Fibroblast of the aortic adventitia (primary cell): ENCODE data around the gene LMX1A. TPM values are rescaled to one million over a fixed set of nuclear protein-coding genes. Genes with fewer than 3 reads are reported as not detected.

Experiments used
- DNase-seq: peaks from one replicate; pipeline ENCODE4 v3.0.0-alpha.2; 2010; ENCODE audit warnings: low read depth
- H3K4me3 ChIP-seq: 2 replicates; pipeline ENCODE4 v1.5.1; 2011; ENCODE audit warnings: low read depth, mild to moderate bottlenecking, control low read depth, low read length, moderate library complexity
- total RNA-seq: library from RNA; depleted of rRNA; stranded (reverse); fragments of >200 nt; gene quantifications from 2 replicates; pipeline ENCODE4 v1.2.3, GENCODE V29; 2012; ENCODE audit warnings: low replicate concordance
- TF ChIP-seq, protein P1 (sequence below): IDR thresholded peaks from 2 replicates; pipeline ENCODE4 v1.5.1; 2011; ENCODE audit warnings: mild to moderate bottlenecking, low read length, control low read depth, inconsistent platforms; ENCODE audit not compliant: insufficient read depth

The LMX1A gene
- total RNA-seq, 1 donor = not detected

DNA sequence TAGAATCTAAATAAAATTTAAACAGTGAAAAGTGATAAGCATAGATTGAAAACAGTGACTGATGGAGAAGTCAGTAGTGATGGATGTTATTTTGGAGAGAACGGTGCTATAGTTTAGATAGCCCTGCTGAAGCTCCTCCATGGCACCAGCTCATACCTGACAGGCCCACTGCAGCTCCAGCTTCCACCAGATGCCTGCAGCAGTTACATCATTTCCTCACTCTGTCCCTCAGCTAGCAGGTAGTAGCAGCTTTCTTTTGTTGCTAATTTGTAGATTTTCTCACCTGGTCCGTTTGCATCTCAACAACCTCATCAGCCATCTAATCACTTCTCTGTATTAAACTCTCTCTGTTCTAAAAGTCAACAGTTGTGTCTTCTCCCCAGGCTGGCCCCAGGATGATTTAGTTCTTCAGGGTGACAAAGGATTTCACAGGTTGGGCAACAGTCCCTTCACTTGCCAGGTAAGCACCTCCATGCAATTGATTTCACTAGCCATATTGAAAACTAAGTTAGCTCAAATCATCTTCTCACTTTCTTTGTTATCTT lies 128.3 kb downstream of the LMX1A start:
- TF ChIP-seq, protein P1, sequence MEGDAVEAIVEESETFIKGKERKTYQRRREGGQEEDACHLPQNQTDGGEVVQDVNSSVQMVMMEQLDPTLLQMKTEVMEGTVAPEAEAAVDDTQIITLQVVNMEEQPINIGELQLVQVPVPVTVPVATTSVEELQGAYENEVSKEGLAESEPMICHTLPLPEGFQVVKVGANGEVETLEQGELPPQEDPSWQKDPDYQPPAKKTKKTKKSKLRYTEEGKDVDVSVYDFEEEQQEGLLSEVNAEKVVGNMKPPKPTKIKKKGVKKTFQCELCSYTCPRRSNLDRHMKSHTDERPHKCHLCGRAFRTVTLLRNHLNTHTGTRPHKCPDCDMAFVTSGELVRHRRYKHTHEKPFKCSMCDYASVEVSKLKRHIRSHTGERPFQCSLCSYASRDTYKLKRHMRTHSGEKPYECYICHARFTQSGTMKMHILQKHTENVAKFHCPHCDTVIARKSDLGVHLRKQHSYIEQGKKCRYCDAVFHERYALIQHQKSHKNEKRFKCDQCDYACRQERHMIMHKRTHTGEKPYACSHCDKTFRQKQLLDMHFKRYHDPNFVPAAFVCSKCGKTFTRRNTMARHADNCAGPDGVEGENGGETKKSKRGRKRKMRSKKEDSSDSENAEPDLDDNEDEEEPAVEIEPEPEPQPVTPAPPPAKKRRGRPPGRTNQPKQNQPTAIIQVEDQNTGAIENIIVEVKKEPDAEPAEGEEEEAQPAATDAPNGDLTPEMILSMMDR = no peak
- H3K4me3 ChIP-seq = no peak overlapping the region
- no peak for DNase-seq

DNA sequence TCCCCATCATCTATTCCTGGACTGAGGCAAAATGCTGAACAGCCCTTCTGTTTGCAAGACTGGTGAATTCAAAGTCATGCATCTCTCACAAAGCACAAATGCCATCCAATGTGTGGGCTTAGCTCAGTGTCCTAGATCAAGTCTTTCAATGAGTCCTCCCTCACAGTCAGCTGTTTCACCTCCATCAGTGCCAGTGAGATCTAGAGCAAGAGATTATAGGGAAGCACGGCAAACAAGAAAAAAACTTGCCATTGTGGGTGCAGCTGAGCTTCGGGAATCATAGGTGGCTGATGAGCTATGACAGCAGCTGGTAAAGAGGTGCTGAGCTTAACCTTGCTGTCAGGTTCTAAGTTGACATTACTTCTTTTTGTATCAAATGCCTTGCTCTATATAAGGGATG lies 130.2 kb downstream of the LMX1A start:
- no peak for DNase-seq
- H3K4me3 ChIP-seq = no peak overlapping the region
- TF ChIP-seq, protein P1 = no peak

DNA sequence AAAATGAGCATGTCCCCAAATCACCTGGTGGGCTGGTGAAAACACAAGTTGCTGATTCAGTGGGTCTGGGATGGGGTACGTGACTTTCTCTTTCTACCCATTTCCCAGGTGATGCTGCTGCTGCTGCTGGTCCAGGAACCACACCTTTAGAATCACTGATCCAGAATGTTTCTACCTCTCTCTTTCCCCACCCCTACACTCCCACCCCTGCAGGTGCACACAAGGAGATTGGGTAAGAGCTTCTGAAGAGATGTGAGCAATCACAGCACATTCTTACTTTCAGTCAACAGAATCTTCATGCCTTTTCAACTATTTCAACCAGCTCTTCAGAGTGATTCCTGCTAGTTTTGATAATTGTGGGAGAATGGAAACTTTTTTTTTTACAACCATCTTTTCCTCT lies 130.9 kb downstream of the LMX1A start:
- DNase-seq = no peak
- TF ChIP-seq, protein P1 = no peak
- no peak overlapping the region for H3K4me3 ChIP-seq

DNA sequence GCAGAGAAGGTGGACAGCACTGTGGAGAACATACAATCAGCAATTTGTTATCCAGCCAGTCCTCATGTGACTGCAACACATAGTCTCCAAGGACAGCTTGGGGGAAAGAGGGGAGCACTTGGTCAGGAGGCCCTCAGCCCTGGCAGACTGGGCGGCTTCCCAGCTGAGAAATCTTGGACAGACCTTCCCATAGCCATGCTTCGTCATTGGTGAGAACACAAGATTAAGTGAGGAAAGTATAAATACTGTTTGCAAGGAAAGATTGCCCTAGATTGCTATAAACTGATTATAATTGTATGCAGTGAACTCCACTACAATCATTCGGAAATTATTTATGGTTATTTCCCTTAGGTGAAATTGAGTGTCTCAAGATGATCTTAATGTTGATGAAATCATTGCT lies 131.5 kb downstream of the LMX1A start:
- no peak overlapping the region for H3K4me3 ChIP-seq
- DNase-seq = no peak
- TF ChIP-seq, protein P1 = no peak

DNA sequence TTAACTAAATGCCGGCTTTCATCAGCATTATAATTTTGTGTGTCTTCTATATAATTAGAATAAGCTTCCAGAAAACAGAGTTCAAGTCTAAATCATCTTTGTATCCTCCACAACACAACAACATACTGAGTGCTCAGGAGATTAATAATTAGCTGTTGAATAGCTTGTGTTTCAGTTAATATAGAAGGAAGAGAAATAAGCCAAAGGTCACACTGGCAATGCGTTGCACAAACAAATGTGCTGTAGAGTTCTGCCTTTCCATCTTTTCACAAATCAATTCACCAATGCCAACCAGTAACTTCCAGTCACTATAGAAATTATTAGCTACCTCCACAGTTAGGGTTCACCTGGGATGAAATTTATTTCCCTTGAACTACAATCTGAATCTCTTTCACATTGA lies 132.0 kb downstream of the LMX1A start:
- H3K4me3 ChIP-seq = no peak overlapping the region
- TF ChIP-seq, protein P1 = no peak
- DNase-seq = no peak

DNA sequence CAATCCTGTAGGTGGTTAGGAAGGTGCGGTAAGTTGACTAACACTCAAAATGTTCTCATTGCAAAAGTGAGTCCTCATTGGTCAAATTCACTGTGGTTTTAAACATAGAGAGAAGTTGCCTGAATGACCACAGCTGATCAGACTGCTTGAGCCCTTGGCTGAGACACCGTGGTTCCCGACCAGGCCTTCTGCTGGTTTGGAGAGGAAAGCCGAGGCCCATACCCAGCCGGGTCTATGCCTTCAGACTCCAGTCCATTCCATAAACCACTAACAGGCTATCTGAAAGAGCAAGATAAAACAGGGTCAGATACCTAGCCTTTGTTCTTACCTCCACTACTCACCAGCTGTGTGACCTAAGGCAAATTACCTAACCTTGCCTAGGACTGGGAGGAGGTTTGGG lies 133.9 kb downstream of the LMX1A start:
- H3K4me3 ChIP-seq = no peak overlapping the region
- TF ChIP-seq, protein P1 = no peak
- DNase-seq = no peak

DNA sequence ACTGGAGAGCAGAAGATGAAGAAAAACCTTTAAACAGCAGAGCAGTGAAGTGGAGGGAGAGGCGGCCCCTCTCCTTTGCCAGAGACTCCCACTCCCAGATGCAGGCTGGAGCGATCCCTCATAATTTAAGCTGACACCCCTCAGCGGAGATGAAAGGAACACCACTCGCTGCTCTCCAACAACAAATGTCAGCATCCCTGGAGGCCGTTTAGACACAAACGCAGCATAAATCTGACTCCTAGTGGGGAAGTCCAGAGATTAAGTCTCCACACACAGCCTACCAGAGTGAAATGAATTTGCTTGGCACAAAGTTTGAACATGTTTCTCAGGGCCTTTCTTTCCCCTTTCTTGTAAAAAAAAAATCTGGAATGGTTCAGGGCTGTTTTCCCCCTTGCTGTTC lies 137.8 kb downstream of the LMX1A start:
- TF ChIP-seq, protein P1 = no peak
- no peak for DNase-seq
- H3K4me3 ChIP-seq = no peak overlapping the region
